ENCODE measurements around the gene CTRB1. TPM values are rescaled to one million over a fixed set of nuclear protein-coding genes. Genes with fewer than 3 reads are reported as not detected.
"Not testable (repeated sequence)": the region's sequence is repeated elsewhere in the genome, so short reads cannot be mapped to it uniquely, and the experiment has no call there.

The CTRB1 gene
- total RNA-seq, 6 donors from 2014 or later: 5.1 to 11.3 TPM; not detected in 4

GRCh38 chr16:75219088-75219487 is 300 bp downstream of the CTRB1 start:
- no peaks in the 10 kb centered on the region for H3K27me3 ChIP-seq
- H3K27ac ChIP-seq: no peak overlapping the region
- TF ChIP-seq EP300 (IDR thresholded peaks at IDR 0.05): no peak
- TF ChIP-seq POLR2A (IDR thresholded peaks at IDR 0.05): no peak
- no peak for TF ChIP-seq POLR2AphosphoS5 (IDR thresholded peaks at IDR 0.05)
- no peak for TF ChIP-seq CTCF (IDR thresholded peaks at IDR 0.05)
- no peaks in the 10 kb centered on the region for H3K36me3 ChIP-seq
- ATAC-seq (ENCODE audit: low FRiP score in 2 of 2) (no peak), DNase-seq (no peak)
- no peak overlapping the region for H3K4me3 ChIP-seq
- H3K4me1 ChIP-seq: peaks cover 0 to 10% (median 0%) of the 10 kb centered on the region in 4 donors
- WGBS, 2 donors: 68% methylated on average over 2 to 3 of the region's 4 CpGs
- no peaks in the 10 kb centered on the region for H3K9me3 ChIP-seq

- 47 to 59% methylated on average over 5 of the region's 5 CpGs for WGBS, 2 donors
- no peak overlapping the region for H3K27ac ChIP-seq
- peaks cover 0 to 10% (median 0%) of the 10 kb centered on the region in 4 donors for H3K4me1 ChIP-seq
- H3K9me3 ChIP-seq: no peaks in the 10 kb centered on the region
- DNase-seq (no peak), ATAC-seq (ENCODE audit: low FRiP score in 2 of 2) (no peak)
- no peaks in the 10 kb centered on the region for H3K36me3 ChIP-seq
- H3K4me3 ChIP-seq: no peak overlapping the region
- no peaks in the 10 kb centered on the region for H3K27me3 ChIP-seq
- no peak for TF ChIP-seq POLR2A (IDR thresholded peaks at IDR 0.05)
- TF ChIP-seq EP300 (IDR thresholded peaks at IDR 0.05): no peak
- TF ChIP-seq POLR2AphosphoS5 (IDR thresholded peaks at IDR 0.05): no peak
- TF ChIP-seq CTCF (IDR thresholded peaks at IDR 0.05): no peak
Observed at GRCh38 chr16:75219838-75220237, 1.1 kb downstream of the CTRB1 start.

- H3K27me3 ChIP-seq: no peaks in the 10 kb centered on the region
- no peaks in the 10 kb centered on the region for H3K9me3 ChIP-seq
- no peak overlapping the region for H3K4me3 ChIP-seq
- no peak overlapping the region for H3K27ac ChIP-seq
- no peak for TF ChIP-seq CTCF (IDR thresholded peaks at IDR 0.05)
- TF ChIP-seq POLR2AphosphoS5 (IDR thresholded peaks at IDR 0.05): no peak
- TF ChIP-seq POLR2A (IDR thresholded peaks at IDR 0.05): no peak
- TF ChIP-seq EP300 (IDR thresholded peaks at IDR 0.05): no peak
- H3K4me1 ChIP-seq: peaks cover 0 to 10% (median 0%) of the 10 kb centered on the region in 4 donors
- peak in 1 of 2 donors; percentile 13 for ATAC-seq (ENCODE audit: low FRiP score in 2 of 2)
- DNase-seq: peak in 1 of 2 donors; percentile 67
- 81 to 82% methylated on average over 11 to 15 of the region's 16 CpGs for WGBS, 2 donors
- H3K36me3 ChIP-seq: peaks cover 0 to 2% (median 0%) of the 10 kb centered on the region in 4 donors
Observed at GRCh38 chr16:75222271-75222783, 3.5 kb downstream of the CTRB1 start.

GRCh38 chr16:75223129-75223528 is 4.3 kb downstream of the CTRB1 start:
- not testable (repeated sequence) for H3K27me3 ChIP-seq, H3K4me3 ChIP-seq, H3K9me3 ChIP-seq, H3K27ac ChIP-seq, H3K36me3 ChIP-seq
- ATAC-seq (ENCODE audit: low FRiP score in 2 of 2): peak in 1 of 2 donors; percentile 13
- WGBS, 2 donors: 92% methylated on average over 9 of the region's 20 CpGs; no CpG with 5 or more reads in 1 of the 2 donors
- peak in 1 of 2 donors; percentile 72 for DNase-seq
- peaks cover 0 to 10% (median 0%) of the 10 kb centered on the region in 4 donors for H3K4me1 ChIP-seq

- no peak overlapping the region for H3K27ac ChIP-seq
- WGBS, 2 donors: 72 to 80% methylated on average over 7 to 20 of the region's 20 CpGs
- TF ChIP-seq POLR2A (IDR thresholded peaks at IDR 0.05) (no peak), POLR2AphosphoS5 (IDR thresholded peaks at IDR 0.05) (no peak), EP300 (IDR thresholded peaks at IDR 0.05) (no peak), CTCF (IDR thresholded peaks at IDR 0.05) (no peak)
- H3K4me3 ChIP-seq: no peak overlapping the region
- no peaks in the 10 kb centered on the region for H3K9me3 ChIP-seq
- peak in 1 of 2 donors; percentile 3 for ATAC-seq (ENCODE audit: low FRiP score in 2 of 2)
- peaks cover 0 to 23% (median 18%) of the 10 kb centered on the region in 4 donors for H3K36me3 ChIP-seq
- H3K27me3 ChIP-seq: no peaks in the 10 kb centered on the region
- peak in 1 of 2 donors; percentile 67 for DNase-seq
- H3K4me1 ChIP-seq: peaks cover 0 to 2% (median 0%) of the 10 kb centered on the region in 4 donors
Observed at GRCh38 chr16:75224306-75225082, 5.7 kb downstream of the CTRB1 start.

Measured in upper lobe of left lung (tissue), 6 donors.